ENCODE data around the gene FNDC3B.

The FNDC3B gene

DNA sequence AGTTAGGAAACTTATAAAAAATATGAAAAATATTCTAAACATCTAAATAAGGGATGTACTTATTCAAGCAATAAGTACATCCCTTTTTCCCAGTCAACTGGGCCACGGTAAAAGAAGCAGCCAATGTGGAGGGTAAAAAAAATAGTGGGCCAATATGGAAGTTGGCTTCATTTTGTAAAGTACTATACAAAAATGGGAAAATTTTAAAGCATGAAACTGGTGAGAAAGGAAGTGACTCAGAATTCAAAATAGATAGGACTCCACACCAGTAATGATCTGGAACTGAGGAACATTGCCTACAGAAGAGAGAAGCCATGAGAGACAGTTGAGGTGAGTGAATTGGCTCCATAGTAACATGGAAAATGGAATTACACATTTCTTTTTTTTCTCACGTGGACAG lies 108.9 kb downstream of the FNDC3B start:
- Histone ChIP-seq H3K4me1 (ENCODE audit: insufficient read depth, low read length, poor library complexity, severe bottlenecking) (peaks cover 45% of the 10 kb centered on the region), H3K27me3 (ENCODE audit: insufficient read depth, low read length, poor library complexity, severe bottlenecking) (no peaks in the 10 kb centered on the region), H3K4me3 (ENCODE audit: low read length, poor library complexity, severe bottlenecking) (no peak overlapping the region), H3K36me3 (ENCODE audit: insufficient read depth, low read length) (no peaks in the 10 kb centered on the region), H3K9me3 (ENCODE audit: insufficient read depth, low read depth, low read length) (no peaks in the 10 kb centered on the region), H2AFZ (ENCODE audit: low read length) (no peak overlapping the region), H3K79me2 (ENCODE audit: insufficient read depth, low read length) (peaks cover 9% of the 10 kb centered on the region; the same call in 1 of the 2 replicates), H4K20me1 (ENCODE audit: insufficient read depth, low read length, poor library complexity, severe bottlenecking) (peaks cover 2% of the 10 kb centered on the region), H3K4me2 (ENCODE audit: low read depth, low read length, poor library complexity, severe bottlenecking) (no peak overlapping the region), H3K9me2 (replicated peaks; ENCODE audit: low read depth, low read length) (no peaks in the 10 kb centered on the region), H3F3A (ENCODE audit: low read depth) (no peaks in the 10 kb centered on the region), H3K9ac (ENCODE audit: low read depth, low read length, poor library complexity, severe bottlenecking) (no peak overlapping the region)
- TF ChIP-seq, protein P1, sequence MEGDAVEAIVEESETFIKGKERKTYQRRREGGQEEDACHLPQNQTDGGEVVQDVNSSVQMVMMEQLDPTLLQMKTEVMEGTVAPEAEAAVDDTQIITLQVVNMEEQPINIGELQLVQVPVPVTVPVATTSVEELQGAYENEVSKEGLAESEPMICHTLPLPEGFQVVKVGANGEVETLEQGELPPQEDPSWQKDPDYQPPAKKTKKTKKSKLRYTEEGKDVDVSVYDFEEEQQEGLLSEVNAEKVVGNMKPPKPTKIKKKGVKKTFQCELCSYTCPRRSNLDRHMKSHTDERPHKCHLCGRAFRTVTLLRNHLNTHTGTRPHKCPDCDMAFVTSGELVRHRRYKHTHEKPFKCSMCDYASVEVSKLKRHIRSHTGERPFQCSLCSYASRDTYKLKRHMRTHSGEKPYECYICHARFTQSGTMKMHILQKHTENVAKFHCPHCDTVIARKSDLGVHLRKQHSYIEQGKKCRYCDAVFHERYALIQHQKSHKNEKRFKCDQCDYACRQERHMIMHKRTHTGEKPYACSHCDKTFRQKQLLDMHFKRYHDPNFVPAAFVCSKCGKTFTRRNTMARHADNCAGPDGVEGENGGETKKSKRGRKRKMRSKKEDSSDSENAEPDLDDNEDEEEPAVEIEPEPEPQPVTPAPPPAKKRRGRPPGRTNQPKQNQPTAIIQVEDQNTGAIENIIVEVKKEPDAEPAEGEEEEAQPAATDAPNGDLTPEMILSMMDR (conservative IDR thresholded peaks at IDR 0.05; ENCODE audit: low read length), result no peak
- TF ChIP-seq EZH2phosphoT487 (IDR thresholded peaks at IDR 0.05; ENCODE audit: borderline replicate concordance), result no peak

DNA sequence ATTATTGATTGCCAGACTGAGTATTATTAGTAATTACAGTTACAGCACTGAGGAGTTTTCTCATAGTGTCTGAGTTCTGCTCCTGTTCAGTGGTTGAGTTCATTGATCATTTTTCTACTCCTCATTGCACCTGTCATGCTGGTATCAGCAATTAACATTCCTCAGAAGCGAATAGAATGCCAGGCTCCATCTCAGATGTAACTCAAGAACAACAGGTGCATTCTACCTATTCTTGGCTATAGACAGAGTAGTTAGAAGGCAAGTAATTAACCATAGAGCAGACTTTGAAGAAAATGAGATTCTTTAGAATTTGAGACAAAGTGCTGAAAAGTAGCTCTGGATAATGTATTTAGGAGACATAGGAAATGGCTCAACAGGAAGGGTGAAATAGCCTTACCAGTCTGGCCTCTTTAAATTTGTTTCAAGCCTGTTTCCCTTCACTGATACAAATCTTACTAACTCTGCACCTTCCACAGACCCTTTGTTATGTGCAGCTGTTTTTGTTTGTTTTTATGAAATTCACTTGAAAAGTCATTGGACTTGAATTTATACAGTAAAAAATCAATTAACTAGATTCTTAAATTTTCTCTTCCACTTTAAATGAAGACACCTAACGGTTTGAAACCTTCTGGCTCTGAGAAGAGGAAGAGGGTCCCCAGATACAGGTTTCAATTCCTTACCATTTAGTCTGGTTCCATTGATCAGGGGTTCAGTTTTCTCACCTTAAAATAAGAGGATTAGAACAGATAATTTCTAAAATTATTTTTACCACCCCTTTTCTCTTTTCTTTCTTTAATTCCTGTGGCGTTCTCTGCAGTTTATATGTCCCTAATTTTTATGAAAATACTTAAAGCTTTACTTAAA lies 109.6 kb downstream of the FNDC3B start:
- no peak overlapping the region for H3K4me3 ChIP-seq (ENCODE audit: low read length, poor library complexity, severe bottlenecking)
- H3K9ac ChIP-seq (ENCODE audit: low read depth, low read length, poor library complexity, severe bottlenecking), result no peak overlapping the region
- TF ChIP-seq EZH2phosphoT487 (IDR thresholded peaks at IDR 0.05; ENCODE audit: borderline replicate concordance), result no peak
- TF ChIP-seq, protein P1 (conservative IDR thresholded peaks at IDR 0.05; ENCODE audit: low read length), result no peak
- no peaks in the 10 kb centered on the region for H3K9me3 ChIP-seq (ENCODE audit: insufficient read depth, low read depth, low read length)
- no peaks in the 10 kb centered on the region for H3K9me2 ChIP-seq (replicated peaks; ENCODE audit: low read depth, low read length)
- H2AFZ ChIP-seq (ENCODE audit: low read length), result no peak overlapping the region
- no peaks in the 10 kb centered on the region for H3K36me3 ChIP-seq (ENCODE audit: insufficient read depth, low read length)
- peaks cover 51% of the 10 kb centered on the region for H3K4me1 ChIP-seq (ENCODE audit: insufficient read depth, low read length, poor library complexity, severe bottlenecking)
- H3K4me2 ChIP-seq (ENCODE audit: low read depth, low read length, poor library complexity, severe bottlenecking), result peak overlapping the region; percentile 6
- peaks cover 9% of the 10 kb centered on the region; the same call in 1 of the 2 replicates for H3K79me2 ChIP-seq (ENCODE audit: insufficient read depth, low read length)
- no peaks in the 10 kb centered on the region for H3K27me3 ChIP-seq (ENCODE audit: insufficient read depth, low read length, poor library complexity, severe bottlenecking)
- peaks cover 2% of the 10 kb centered on the region for H4K20me1 ChIP-seq (ENCODE audit: insufficient read depth, low read length, poor library complexity, severe bottlenecking)
- H3F3A ChIP-seq (ENCODE audit: low read depth), result no peaks in the 10 kb centered on the region

DNA sequence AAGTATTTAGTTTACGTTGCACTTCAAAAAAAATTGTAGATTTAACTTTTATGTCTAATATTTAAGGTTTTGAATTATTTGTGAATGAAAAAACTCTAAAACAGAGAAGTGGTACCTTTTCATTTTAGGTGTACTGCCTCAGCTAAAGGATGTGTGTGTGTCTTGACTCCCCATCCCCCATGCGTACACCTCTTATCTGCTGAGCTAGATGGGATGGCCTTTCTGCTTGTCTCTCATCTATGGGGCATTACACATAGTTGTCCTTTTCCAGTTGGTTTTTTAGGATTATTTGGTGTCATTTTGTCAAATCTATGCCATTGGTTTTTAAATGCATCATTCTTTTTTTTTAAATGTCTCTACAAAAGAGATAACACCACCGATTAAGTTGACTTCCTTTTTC lies 110.9 kb downstream of the FNDC3B start:
- Histone ChIP-seq H3K79me2 (ENCODE audit: insufficient read depth, low read length) (peaks cover 16% of the 10 kb centered on the region; the same call in 1 of the 2 replicates), H3K27me3 (ENCODE audit: insufficient read depth, low read length, poor library complexity, severe bottlenecking) (no peaks in the 10 kb centered on the region), H3K4me2 (ENCODE audit: low read depth, low read length, poor library complexity, severe bottlenecking) (no peak overlapping the region), H3K9ac (ENCODE audit: low read depth, low read length, poor library complexity, severe bottlenecking) (no peak overlapping the region), H3K4me3 (ENCODE audit: low read length, poor library complexity, severe bottlenecking) (no peak overlapping the region), H3K36me3 (ENCODE audit: insufficient read depth, low read length) (no peaks in the 10 kb centered on the region), H2AFZ (ENCODE audit: low read length) (no peak overlapping the region), H3F3A (ENCODE audit: low read depth) (no peaks in the 10 kb centered on the region), H3K4me1 (ENCODE audit: insufficient read depth, low read length, poor library complexity, severe bottlenecking) (peaks cover 53% of the 10 kb centered on the region), H3K9me2 (replicated peaks; ENCODE audit: low read depth, low read length) (no peaks in the 10 kb centered on the region), H4K20me1 (ENCODE audit: insufficient read depth, low read length, poor library complexity, severe bottlenecking) (peaks cover 2% of the 10 kb centered on the region), H3K9me3 (ENCODE audit: insufficient read depth, low read depth, low read length) (no peaks in the 10 kb centered on the region)
- no peak for TF ChIP-seq EZH2phosphoT487 (IDR thresholded peaks at IDR 0.05; ENCODE audit: borderline replicate concordance)
- TF ChIP-seq, protein P1 (conservative IDR thresholded peaks at IDR 0.05; ENCODE audit: low read length), result no peak

Data from Loucy (cell line).